NCI-H2171 treated with DMSO at 0.1 percent for 48 hours (cell line): Measurements from ENCODE around the gene PRAMEF27.
"Not testable (repeated sequence)": the region's sequence is repeated elsewhere in the genome, so short reads cannot be mapped to it uniquely, and the experiment has no call there.

Experiments used
- DNase-seq: peaks from one replicate; lab custom pipeline; 2025; lab: John Stamatoyannopoulos, UW

The PRAMEF27 gene

GRCh38 chr1:13056475-13056874, at the start of gene PRAMEF27:
Gene PRAMEF27 (minus strand): TSS chr1:13056575. CDS start chr1:13053659, 2,916 bp downstream.
- not testable (repeated sequence) for DNase-seq

- DNase-seq = not testable (repeated sequence)
Observed at GRCh38 chr1:13070474-13070873, 14.1 kb upstream of the PRAMEF27 start, which contains the start of gene PRAMEF25. Gene PRAMEF25 (plus strand): TSS chr1:13070774. CDS start chr1:13073694, 2,920 bp downstream.

- DNase-seq = not testable (repeated sequence)
Observed at GRCh38 chr1:13019846-13020245, 36.5 kb downstream of the PRAMEF27 start.

GRCh38 chr1:13011932-13012331, 44.4 kb downstream of the PRAMEF27 start:
- DNase-seq = not testable (repeated sequence)

GRCh38 chr1:13009348-13009747, 47.0 kb downstream of the PRAMEF27 start:
- DNase-seq = not testable (repeated sequence)

GRCh38 chr1:13005732-13006131, 50.6 kb downstream of the PRAMEF27 start:
- not testable (repeated sequence) for DNase-seq
